Keratinocyte (primary cell): Measurements from ENCODE around the gene TMEM151A.

Experiments
- CTCF ChIP-seq, 3 experiments: IDR thresholded peaks in 1 of 3; conservative IDR thresholded peaks in 1 of 3; optimal IDR thresholded peaks in 1 of 3; 2 replicates in 2 of 3; 3 replicates in 1 of 3; pipeline versions ENCODE3 to v1.5.1; 2011; ENCODE audit warnings: low read length in 3 of 3, mild to moderate bottlenecking in 3 of 3, moderate library complexity in 2 of 3, control low read depth in 1 of 3, inconsistent platforms in 1 of 3; ENCODE audit not compliant: insufficient read depth in 2 of 3; ENCODE audit errors: extremely low read depth in 1 of 3
- EZH2 ChIP-seq: IDR thresholded peaks from one replicate; pipeline ENCODE4 v1.6.1; 2012; ENCODE audit warnings: inconsistent platforms, mild to moderate bottlenecking, low read length, moderate library complexity

- TF ChIP-seq CTCF (optimal IDR thresholded peaks at IDR 0.05 in 1 of 3, IDR thresholded peaks at IDR 0.05 in 1 of 3, conservative IDR thresholded peaks at IDR 0.05 in 1 of 3; ENCODE audit: extremely low read depth in 1 of 3, insufficient read depth in 2 of 3, low read length in 3 of 3) (no peak), EZH2 (no peak)
Observed at GRCh38 chr11:66333220-66333877, 41.7 kb downstream of the TMEM151A start.
